HG03432 (cell line): ENCODE measurements around the gene NDUFS2.

Source experiments
- ATAC-seq: cut with Tn5 transposase; IDR thresholded peaks from one replicate; pipeline ENCODE4 v1.9.1; 2021; ENCODE audit warnings: mild to moderate bottlenecking, moderate library complexity; ENCODE audit not compliant: unreplicated experiment

The NDUFS2 gene

DNA sequence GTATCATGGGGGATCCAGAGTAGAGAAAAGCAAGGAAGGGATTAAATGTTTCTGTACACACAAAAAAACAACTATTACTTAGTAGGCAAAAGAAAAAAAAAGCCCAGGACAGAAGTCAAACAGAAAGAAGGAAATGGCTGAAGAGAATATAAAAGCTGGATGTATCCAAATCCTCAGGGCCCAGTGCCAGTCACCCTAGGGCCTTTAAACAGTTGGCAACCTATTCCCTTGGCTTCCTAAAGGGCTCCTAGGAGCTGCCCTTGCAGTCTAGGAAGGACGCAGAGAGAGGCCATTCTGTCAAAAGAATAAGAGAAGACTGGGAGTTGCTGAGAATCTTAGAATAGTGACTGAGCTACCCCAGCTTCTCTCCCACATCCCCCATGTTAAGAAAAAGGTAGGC, 29.8 kb upstream of the NDUFS2 start:
- ATAC-seq, result no peak

- ATAC-seq, result no peak
Observed at GRCh38 chr1:161172776-161173376, 29.3 kb upstream of the NDUFS2 start.

DNA sequence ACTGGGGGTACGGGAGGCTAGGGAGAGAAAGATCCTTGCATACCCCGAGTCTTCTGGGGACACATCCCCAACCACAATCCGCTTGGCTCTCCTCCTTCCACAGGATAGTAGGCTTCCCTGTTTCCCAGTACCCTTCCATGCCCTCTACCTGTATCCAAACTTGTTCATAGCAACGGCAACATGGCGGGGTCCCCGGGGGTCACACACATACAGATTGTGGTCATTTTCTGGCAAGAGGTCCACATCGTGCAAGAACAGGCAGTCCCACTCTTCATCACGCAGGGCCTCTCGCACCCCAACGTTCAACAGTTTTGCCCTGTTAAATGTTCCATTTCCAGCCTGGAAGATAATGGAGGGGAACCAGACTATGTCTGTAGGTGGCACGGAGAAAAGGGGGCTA, 28.5 kb upstream of the NDUFS2 start:
- ATAC-seq, result no peak

- no peak for ATAC-seq
Observed at GRCh38 chr1:161174911-161175310, 27.3 kb upstream of the NDUFS2 start.

DNA sequence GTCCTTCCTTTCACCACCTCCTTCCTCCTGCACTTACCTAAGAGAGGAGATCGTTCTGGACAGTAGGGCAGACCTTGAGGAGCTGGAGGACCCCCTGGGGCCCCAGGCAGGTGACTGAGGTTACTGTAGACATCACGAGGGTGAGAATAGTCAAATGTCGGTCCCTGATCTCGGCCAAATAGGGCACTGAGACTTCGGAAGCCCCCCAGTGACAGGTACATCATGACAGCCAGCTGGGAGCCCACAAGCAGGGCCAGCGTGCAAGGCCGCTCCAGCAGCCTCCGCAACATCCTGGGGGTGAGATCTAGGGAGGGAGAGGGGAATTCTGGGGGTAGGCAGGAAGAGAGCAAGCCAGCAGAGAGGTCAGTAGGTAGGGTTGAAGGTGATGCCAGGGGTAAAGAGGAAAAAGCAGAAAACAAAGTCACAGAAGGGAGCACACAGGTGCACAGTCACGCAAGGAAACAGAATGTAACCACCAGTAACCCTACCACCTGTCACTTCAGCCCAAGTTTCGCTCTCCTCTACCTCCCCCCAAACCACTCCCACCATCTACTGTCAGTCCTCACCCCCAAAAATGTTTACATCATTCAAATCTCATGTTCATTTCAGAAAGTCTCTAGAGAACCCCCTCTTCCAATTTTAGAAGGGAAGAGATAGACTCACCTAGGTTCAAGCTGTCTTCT, 26.3 kb upstream of the NDUFS2 start:
- ATAC-seq, result no peak

- no peak for ATAC-seq
Observed at GRCh38 chr1:161176468-161177111, 25.6 kb upstream of the NDUFS2 start.

DNA sequence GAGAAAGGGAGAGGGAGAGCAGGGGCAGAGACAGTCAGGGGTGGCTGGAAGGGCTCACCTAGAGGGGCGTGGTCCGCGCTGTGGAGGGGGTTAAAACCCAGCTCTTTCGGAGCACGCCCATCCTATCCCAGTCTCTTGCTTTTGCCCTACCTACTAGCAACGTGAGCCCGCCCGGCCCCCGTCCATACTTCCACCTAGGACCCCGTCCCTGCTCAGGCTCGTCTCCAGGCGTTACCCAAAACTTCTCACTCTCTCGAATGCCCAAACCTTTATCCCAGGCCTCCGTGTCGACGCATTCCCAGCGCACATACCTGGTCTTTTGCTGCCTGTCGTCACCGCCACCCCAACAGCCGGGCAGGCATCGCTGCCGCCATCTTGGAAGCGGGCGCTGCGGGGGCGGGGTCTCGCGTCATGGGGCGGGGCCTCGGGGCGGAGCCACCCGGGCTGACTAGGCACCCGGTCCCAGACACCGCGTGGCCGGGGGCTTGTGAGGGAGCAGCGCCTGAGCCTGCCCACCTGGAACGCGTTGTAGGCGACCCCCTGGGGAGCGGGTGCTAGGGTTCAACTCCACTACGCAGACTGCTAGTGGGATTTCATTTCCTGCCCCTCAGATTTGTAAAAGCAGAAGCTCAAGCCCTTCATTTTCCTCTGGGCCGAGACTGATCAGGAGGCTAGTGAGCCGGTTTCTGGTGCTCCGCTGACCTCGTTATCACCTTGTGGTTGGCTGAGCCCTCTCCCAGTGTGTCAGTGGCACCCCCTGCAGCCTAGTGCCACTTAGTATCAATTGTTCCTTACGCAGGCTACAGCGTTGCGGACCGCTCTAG, 24.8 kb upstream of the NDUFS2 start, which contains the start of gene B4GALT3:
Gene B4GALT3 (minus strand): TSS at position 396 of the 824 bp plus-strand sequence. CDS start 1,447 bp downstream, outside the sequence.
- peak; percentile 90 for ATAC-seq

- ATAC-seq, result no peak
Observed at GRCh38 chr1:161177936-161178244, 24.3 kb upstream of the NDUFS2 start.

GRCh38 chr1:161179698-161180097, 22.5 kb upstream of the NDUFS2 start:
- ATAC-seq, result no peak

DNA sequence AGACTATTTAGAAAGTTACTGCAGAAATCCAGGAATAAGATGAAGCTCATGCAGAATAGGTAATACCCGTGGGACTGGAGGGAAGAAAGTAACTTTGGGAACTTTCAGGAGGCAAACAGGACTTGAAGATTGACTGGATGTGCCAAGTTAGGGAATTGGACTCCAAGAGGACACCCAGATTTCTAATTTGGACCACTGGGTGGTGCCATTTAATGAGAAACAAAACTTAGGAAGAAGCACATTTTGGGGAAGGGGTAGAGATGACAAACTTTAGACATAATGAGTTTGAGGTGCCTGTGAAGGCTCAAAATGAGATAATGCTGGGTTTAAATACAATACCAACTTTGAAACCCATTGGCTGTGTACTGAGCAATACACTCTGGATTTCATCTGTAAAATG, 21.5 kb upstream of the NDUFS2 start:
- no peak for ATAC-seq

GRCh38 chr1:161182214-161182613, 20.0 kb upstream of the NDUFS2 start:
- ATAC-seq, result peak; percentile 46

DNA sequence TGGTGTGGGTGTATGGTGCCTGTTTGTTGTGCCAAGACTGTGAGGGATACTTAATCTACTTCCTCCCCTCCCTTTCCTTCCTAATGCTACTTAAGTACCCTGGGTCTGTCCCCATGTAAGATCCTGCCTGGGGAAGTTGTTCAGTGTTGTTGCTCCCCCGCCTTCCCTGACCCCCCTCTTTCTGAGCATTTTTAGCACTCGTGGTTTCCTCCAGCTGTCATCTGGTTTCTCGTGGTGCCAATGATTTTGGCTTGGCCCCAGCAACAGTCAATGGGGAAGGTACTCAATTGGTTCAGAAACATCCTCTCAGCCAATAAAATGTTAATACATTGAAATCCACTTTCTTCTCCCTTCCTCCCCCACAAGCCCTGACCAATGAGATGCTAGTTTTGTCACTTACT, 16.9 kb upstream of the NDUFS2 start:
- ATAC-seq, result peak; percentile 75

- ATAC-seq, result peak; percentile 32
Observed at GRCh38 chr1:161185732-161186311, 16.3 kb upstream of the NDUFS2 start.

DNA sequence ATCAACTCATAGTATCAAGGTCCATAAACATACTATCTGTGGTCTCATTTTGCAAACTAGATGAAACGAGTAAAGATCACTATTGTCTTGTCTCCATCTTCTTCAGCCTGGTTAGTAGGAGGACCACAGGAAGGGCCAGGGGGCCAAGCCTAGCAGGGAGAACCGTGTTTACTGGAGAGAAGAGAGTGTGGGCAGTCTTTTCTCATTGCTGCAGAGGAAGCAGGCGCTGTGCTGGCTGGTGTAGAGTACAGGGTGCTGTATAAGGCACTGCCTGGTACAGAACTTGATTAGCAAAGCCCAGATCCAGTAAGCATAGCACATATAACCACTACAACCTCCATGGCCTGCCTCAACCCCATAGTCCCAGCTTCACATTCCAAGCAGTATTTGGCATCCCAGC, 14.9 kb upstream of the NDUFS2 start:
- ATAC-seq, result no peak

- no peak for ATAC-seq
Observed at GRCh38 chr1:161188381-161188780, 13.8 kb upstream of the NDUFS2 start.

DNA sequence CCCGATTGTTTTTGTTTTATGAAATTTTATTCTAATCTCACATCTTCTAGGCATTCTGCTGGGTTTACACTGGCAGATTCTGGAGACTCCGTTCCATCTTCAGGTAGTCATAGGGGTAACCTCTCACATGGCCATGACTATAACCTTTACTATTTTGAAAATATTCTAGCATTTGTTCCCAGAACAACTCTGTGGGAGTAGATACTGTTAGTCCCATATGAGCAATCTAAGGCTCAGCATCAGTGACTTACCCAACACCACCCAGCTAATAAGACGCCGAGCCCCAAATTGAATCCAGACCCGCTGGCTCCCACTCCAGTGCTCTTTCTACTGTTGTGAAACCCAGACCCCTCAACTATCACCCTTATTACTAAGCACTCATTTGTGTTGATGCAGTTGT, 13.1 kb upstream of the NDUFS2 start:
- ATAC-seq, result no peak

DNA sequence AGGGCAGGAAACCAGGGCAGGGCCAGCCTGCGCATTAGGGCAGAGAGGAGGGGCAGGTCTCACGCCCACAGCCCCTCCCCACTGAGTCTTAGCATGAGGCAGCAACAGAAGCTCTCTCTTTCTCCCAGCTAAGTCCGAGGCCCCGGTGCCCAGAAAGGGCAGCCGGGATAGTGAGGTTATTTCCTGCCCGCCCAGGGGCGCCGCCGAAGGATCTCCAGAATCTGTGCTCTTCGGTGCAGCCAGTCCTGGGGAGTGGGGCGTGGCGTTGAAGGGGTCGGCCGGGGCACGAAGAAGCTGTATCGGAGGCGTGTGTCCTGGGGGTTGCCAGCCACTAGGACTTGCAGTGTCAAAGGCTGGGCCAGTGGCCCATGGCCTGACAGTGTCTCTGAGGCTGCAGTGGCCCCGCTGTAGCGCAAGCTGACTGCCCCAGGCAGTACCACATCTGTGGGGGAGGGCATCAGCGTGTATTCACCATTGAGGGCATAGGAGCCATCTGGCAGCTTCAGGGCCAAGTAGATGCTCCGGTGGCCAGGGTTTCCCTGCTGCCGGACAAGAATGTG, 11.1 kb upstream of the NDUFS2 start:
- no peak for ATAC-seq

DNA sequence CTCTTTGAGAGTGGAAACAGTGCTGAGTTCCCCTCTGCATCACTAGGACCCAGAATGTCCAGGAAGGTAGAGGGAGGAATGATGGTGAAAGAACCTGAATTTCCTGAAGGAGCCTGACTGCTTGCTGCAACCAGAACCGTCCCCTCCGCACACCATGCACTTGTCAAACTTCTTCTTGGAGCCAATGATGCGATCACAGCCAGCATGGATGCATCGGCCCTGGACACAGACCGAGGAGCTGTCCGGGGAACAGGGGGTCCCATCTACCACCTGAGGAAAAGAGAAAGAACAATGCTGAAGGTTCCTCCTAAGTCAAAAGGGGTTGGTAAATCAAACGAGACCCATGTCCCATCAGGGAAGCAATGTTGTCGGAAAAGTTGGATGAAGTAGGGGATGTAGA, 10.2 kb upstream of the NDUFS2 start:
- no peak for ATAC-seq

GRCh38 chr1:161192476-161193465, 9.4 kb upstream of the NDUFS2 start:
- peak; percentile 68 for ATAC-seq
